ENCODE measurements around the gene DUSP8.

The DUSP8 gene

GRCh38 chr11:1516273-1517067 is 55.6 kb downstream of the DUSP8 start:
- Histone ChIP-seq H4K20me1 (ENCODE audit: insufficient read depth, low read length) (no peaks in the 10 kb centered on the region), H2AFZ (ENCODE audit: low read length) (no peak overlapping the region), H3K79me2 (ENCODE audit: insufficient read depth, low read length) (no peaks in the 10 kb centered on the region), H3K9me3 (ENCODE audit: low read length) (no peaks in the 10 kb centered on the region), H3K4me2 (ENCODE audit: low read length) (no peak overlapping the region; the same call in 1 of the 2 replicates), H3K27me3 (ENCODE audit: insufficient read depth, low read length) (no peaks in the 10 kb centered on the region), H3K9me2 (ENCODE audit: low read depth, low read length) (no peaks in the 10 kb centered on the region), H3K4me3 (ENCODE audit: low read depth, low read length, poor library complexity, severe bottlenecking) (no peak overlapping the region), H3F3A (ENCODE audit: insufficient read depth, low read length) (peaks cover 12% of the 10 kb centered on the region), H3K9ac (ENCODE audit: low read length) (no peak overlapping the region), H3K36me3 (ENCODE audit: insufficient read depth, low read length) (no peaks in the 10 kb centered on the region; the same call in 1 of the 2 replicates), H3K4me1 (ENCODE audit: insufficient read depth, low read length, severe bottlenecking) (peaks cover 42% of the 10 kb centered on the region), H3K27ac (ENCODE audit: low read depth, low read length, poor library complexity, severe bottlenecking) (no peak overlapping the region)
- no peak for TF ChIP-seq EZH2 (IDR thresholded peaks at IDR 0.05; ENCODE audit: borderline replicate concordance, low read length)
- TF ChIP-seq, protein P1, sequence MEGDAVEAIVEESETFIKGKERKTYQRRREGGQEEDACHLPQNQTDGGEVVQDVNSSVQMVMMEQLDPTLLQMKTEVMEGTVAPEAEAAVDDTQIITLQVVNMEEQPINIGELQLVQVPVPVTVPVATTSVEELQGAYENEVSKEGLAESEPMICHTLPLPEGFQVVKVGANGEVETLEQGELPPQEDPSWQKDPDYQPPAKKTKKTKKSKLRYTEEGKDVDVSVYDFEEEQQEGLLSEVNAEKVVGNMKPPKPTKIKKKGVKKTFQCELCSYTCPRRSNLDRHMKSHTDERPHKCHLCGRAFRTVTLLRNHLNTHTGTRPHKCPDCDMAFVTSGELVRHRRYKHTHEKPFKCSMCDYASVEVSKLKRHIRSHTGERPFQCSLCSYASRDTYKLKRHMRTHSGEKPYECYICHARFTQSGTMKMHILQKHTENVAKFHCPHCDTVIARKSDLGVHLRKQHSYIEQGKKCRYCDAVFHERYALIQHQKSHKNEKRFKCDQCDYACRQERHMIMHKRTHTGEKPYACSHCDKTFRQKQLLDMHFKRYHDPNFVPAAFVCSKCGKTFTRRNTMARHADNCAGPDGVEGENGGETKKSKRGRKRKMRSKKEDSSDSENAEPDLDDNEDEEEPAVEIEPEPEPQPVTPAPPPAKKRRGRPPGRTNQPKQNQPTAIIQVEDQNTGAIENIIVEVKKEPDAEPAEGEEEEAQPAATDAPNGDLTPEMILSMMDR (IDR thresholded peaks at IDR 0.05; ENCODE audit: low read length) = no peak

DNA sequence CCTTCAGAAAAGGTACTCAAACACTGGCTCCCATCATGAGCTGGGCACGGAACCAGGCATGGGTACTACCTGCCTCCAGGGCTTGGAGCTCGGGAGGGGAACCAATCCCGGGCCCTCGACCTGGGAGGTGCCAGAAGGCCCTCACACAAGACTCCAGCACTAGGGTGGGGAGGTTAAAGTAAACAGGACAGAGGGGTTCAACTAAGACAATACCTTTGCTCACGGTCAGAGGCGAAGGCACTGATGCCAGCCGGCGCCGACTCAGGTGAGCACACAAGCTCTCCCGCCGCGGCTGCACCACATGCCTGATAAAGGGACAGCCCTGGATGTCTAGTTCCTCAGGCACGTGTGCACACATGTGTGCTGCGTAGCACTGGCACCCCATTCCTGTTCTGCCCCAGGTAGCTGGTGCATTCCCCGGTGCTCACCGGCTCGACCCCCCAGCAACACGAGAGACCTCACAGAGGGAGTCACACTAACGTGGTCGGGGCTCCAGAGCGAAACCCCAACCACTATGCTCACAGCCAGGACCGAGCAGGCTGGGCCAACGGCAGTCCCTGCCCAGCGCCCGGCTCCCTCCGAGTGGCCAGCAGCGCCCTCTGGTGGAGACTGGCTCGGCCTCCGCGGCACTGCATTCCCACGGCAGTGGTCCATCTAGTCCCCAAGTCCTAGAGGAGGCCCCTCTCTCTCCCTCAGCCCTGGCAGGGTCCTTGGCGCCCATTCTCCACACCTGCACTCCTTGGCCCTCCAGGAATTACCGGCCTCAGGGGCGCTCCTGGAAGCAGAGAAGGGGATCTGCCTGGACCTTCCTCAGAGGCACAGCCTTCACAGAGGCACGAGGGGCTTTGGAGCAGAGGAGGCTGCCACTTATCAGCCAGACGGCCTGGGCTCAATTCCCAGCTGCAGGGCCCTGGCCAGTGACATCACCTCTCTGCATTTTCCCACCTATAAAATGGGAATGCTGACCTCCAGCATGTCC is 56.7 kb downstream of the DUSP8 start:
- H3K4me2 ChIP-seq (ENCODE audit: low read length) = no peak overlapping the region
- peaks cover 31% of the 10 kb centered on the region for H3K4me1 ChIP-seq (ENCODE audit: insufficient read depth, low read length, severe bottlenecking)
- H3K79me2 ChIP-seq (ENCODE audit: insufficient read depth, low read length) = no peaks in the 10 kb centered on the region

More for the DNA sequence above, 56.7 kb downstream of the DUSP8 start:
- H3K9me3 ChIP-seq (ENCODE audit: low read length) = no peaks in the 10 kb centered on the region
- no peaks in the 10 kb centered on the region for H3K9me2 ChIP-seq (ENCODE audit: low read depth, low read length)
- no peak overlapping the region for H3K4me3 ChIP-seq (ENCODE audit: low read depth, low read length, poor library complexity, severe bottlenecking)
- no peaks in the 10 kb centered on the region; the same call in 1 of the 2 replicates for H3K36me3 ChIP-seq (ENCODE audit: insufficient read depth, low read length)
- H2AFZ ChIP-seq (ENCODE audit: low read length) = no peak overlapping the region
- H3F3A ChIP-seq (ENCODE audit: insufficient read depth, low read length) = peaks cover 8% of the 10 kb centered on the region
- TF ChIP-seq, protein P1 (IDR thresholded peaks at IDR 0.05; ENCODE audit: low read length) = peak; percentile 88
- TF ChIP-seq EZH2 (IDR thresholded peaks at IDR 0.05; ENCODE audit: borderline replicate concordance, low read length) = no peak
- no peaks in the 10 kb centered on the region for H3K27me3 ChIP-seq (ENCODE audit: insufficient read depth, low read length)
- no peaks in the 10 kb centered on the region for H4K20me1 ChIP-seq (ENCODE audit: insufficient read depth, low read length)
- H3K27ac ChIP-seq (ENCODE audit: low read depth, low read length, poor library complexity, severe bottlenecking) = no peak overlapping the region
- H3K9ac ChIP-seq (ENCODE audit: low read length) = no peak overlapping the region

Measured in OCI-LY1 (cell line).